NCI-H1436 treated with DMSO at 0.1 percent for 48 hours (cell line): ENCODE measurements around the gene STARD13.

ENCODE experiments used
- DNase-seq: peaks from one replicate; lab custom pipeline; 2025; lab: John Stamatoyannopoulos, UW

Gene STARD13

DNA sequence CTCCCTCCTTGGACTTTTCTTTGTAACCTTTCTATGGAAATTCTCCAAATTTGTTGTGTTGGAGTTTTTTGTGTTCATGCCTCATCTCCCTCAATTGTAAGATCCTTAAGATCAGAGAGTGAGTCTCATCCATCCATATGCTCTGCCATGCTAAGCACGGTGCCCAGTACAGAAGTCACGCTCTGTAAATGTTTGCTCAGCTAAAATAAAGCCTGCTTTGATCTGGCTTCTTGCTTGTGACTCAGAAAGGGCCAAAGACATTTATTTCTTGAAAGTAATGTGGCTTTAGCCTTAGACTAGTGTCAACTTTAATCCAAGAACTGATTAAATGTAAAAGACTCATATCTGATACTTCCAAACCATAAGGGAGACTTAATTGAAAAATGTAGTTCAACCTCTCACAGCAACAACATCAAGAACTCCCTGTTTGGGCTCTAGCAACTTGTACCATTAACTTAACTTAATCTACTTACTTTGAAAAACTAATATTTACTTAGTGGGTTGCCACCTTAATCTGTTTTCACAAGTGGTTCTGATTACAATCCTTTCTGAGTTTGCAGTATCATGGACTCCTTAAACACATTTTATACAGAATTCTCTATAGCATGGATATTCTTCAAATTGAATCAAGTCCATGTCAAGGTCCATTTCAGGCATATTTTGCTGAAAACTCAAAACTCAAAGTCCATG lies 169.1 kb downstream of the STARD13 start:
- DNase-seq, result no peak

DNA sequence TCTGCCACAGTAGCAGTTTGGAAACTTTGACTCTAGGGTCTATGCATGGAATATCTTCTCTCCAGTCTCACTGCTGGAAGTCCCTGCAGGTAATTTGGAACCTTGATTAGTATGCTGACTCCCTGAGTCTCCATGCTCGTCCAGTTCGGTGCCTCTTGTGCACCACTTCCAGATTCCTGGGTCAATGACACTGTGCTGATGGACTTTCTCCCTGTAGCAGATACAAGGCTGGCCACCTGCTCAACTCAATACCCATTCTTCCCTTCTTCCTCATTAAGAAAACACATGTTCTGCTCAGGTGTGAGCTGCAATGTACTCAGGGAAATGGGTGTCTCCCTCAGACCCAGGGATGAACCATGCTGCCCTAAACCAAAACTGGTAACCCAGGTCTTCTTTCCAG lies 170.3 kb downstream of the STARD13 start:
- DNase-seq, result no peak

DNA sequence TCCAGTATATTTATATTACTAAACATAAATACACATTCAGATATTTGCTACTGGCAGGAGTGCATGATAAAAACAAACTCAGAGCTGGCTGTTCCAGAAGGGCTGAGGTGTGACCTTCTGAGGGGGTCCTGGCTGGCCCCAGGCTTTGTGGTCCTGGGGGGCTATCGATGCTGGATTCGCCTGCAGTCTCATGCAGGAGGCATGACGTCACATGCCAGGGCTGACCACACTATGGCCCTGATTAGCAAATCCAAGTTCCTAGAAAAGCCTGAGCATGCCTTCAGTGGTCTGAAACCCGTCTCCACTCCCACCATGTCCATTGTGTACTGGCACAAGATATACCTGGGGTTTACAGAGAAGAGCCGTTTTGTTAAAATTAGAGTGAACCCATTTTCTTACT lies 171.4 kb downstream of the STARD13 start:
- DNase-seq, result no peak

DNA sequence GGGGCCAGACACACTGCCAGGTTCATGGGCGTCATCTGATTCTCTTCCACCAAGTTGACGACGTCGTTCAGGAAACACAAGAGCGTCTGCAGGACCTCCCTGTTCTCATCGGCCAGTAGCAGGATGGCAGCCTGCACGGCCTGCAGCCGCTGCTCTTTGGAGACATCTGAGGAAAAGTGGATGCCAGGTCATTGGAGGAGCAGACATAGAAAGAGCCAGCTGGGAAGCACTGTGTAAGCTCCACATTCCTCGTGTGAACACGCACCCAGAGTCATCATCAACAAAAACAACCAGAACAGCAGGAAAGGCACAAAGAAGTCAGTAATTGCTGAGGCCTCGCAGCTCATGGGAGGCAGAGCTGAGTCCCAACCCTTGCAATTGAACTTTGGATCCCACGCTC lies 172.8 kb downstream of the STARD13 start:
- no peak for DNase-seq

DNA sequence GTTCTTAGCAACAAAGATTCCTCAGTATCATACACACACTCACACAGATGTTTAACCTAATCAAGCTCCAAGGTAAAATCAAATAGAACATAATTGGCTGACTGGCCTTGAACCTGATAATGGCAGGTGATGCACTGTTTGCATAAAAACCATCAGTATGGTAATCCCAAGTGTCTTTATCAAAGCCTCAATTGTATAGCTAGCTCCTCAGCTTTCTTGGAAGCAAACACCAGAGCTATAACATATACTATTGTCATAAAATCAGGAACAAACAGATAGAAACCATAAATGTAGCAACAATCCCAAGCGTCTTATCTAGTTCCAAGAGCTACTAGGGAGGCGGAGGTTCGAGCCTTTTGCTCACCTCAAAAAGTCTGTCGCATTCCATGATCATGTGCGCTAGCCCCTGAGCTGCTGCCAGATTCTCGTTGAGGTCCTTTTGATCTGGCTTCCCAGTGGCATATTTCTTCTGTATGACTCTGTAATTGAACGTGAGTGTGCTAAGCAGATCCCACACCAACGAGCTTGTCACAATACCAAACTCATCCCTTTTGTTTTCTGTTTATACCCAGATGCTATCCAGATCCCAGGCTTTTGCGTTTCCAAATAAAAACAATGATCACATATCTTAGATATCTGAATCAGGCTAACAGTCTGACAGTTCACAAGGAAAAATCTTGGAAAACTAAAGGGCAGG lies 174.0 kb downstream of the STARD13 start:
- peak; percentile 0 for DNase-seq

DNA sequence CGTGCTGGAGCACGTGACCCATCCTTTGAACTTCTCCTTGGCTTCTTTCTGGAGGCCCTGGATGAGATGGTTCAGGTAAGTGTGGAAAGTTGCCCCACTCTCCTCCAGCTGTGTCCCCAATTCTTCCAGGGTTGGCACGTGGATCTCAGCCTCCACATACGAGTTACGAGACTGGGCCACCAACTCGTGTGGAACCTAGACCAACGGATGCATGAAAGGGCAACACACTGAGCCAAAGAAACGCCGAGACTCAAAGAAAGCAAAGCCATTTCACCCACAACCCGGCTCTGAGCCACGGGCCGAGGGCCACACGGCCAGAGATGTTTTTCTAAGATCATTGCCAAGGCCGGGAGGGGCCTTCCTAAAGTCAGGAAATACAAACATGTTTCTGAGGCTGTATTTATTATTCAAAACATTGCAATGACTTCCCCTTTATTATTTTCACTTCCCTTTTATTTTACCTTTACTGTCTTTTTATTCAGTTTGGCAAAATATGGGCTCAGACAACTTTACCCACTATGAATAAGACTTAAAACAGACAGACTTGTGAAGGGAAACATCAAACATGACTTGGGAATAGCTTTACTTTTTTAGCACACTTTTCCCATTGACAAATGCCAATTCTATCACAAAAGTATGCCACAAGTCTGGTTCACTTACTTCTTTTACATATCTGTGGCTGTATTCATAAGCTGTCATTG lies 174.7 kb downstream of the STARD13 start:
- no peak for DNase-seq

DNA sequence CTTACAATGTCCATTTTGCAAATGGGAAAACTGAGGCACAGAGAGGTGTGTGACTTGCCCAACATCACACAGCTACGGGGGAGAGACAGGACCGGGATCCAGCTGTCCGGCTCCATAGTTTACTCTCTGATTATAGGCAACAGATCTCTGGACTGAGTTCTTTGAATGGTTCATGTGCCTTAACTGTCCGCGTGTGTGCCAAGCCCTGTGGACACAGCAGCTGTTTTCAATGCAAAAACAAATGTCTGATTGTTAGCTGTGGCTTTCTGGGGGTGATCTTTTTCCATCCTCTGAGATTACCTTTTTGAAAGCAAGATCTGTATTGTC lies 175.2 kb downstream of the STARD13 start:
- no peak for DNase-seq

DNA sequence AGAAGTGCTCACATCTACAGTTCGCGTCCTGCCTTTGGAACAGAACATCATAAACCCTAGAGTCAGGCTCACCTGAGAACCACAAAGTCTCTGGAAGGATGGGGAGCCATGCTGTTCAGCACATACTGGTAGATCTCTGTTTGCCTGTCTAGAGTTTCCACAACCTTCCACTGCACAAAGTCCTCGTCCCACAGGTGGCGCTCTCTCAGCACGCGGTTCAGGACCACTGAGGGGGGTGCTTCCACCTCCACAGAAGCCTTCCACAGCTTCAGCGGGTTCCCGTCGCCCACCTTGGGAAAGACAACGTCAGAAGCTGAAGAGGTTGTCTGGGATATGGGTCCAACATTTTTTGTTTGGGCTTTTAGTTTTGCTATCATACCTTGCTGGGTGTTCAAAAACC lies 175.8 kb downstream of the STARD13 start:
- DNase-seq, result no peak

DNA sequence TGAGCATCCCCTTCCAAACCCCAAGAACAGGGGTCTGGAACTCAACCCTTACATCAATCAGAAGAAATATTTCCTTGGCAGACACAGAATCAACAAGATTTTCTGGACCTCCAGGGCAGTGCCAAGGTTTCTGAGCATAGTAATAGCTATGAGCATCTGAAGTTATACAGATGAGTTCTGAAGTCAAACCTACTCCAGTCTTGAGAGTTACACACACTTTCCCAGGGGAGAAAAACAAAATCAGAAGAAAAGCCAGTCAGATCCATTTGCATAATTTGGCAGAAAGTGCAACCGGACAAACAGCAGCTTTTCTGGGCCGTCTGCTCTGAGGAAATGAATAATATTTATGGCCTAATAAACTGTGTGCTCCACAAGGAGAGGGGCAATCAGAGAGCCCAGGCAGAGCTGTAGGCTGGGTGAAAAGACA lies 176.3 kb downstream of the STARD13 start:
- no peak for DNase-seq

DNA sequence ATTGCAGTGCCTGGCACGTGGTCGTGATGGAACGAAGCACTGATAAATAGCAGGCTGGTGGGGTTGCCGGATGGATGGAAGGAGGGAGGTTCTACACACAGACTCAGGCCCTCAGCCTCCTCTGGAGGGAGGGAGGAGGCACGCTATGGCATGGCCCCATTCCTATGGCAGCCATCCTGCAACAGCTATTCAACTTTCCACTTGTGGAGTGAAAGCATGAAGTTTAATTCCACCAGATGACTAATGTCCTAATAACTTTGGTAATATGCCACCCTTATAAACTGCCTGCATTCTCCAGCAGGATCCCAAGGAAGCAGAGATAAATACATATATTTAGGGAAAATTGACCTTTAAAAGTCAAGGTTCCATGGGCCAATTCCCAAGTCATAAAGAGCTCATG lies 176.9 kb downstream of the STARD13 start:
- DNase-seq, result no peak

DNA sequence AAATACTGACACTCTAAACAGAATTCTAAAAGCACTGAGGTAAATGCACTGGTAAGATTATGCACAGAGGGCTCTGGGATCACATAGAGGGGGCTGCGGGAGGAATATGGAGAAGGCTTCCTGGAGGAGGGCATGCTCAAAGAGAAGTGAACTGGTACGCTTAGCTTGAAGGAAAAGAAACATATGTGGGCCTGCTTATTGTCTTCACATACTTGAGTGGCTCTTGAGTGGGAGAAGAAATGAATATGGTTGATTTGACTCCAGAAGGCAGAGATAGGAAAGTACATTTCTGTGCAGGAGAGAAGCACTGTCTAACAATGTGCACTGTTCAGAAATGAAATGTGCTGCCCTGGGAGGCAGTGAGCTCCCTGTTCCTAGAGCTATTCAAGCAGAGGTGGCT lies 178.2 kb downstream of the STARD13 start:
- DNase-seq, result no peak

DNA sequence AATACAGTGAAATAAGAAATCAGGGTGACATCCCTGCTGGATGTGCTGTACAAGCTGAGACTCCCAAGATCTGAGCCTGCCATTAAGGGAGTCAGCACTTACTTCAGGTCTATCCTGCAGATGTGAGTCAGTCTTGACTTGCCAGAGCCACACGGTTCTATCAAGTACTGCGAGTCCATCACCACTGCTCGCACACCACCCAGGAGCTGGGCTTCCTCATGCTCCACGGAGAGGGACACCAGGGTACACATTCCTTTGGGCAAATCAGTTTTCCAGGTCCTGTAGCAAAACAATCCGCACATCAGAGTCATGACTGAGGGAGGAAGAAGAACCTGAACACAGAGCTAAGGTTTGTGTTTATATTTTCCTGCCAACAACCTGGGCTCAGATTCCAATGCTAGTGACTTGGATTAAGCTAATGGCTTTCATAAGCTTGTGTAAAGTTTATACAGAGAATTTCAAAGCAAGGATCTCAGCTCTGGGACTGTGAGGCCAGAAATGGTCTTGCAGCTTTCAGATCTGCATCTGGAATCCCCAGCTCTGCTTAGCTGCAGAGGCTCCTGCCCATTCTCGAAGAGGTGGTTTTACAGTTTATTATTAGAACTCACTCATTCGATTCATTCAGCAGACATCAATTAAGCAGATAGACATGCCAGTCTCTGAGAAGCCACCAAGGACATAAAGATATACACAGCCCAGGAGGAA lies 178.7 kb downstream of the STARD13 start:
- no peak for DNase-seq

DNA sequence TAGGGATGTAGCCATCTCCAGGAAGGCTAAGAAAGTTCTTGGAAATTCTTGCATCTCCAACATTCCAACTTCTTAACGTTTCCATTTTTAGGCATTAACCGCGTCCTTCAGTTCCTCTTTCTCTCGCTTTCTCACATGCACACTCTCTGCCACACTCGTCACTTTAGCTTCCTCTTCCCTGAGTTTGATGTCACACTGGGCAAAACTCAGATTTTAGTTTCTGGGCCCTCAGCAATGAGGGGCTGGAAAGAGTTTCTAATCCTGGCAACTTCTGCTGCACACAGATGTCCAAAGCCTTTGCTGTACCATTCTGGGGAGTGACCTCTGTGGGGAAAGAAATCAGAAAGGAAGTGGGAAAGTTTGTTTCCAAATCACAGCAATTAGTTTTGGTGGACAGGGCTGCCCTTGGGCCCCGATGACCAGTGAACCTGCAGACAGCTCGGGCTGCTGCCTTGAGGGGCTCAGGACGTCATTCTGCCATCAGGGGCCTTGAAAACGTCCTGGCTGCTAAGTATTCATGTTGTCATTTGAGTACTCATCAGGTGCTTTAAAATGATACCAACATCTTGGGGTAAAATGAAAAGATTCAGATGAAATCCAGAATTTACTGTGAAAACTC lies 180.1 kb downstream of the STARD13 start:
- no peak for DNase-seq

DNA sequence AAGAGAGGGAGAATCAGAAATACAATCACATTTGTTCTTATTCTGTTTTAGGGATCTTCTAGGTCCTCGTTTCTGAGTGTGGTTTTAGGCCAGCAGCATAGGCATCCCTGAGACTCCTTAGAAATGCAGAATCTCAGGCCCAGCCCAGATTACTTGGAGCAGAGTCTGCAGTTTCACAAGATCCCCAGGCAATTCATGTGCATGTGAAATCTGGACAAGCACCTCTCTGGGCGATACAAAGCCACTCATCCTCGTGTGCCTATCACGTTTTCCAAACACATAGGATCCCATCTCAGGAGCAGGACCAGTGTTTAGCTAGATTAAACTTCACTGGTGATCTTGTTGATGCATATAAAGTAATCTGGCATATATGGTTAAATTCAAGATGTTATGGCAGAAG lies 182.1 kb downstream of the STARD13 start:
- no peak for DNase-seq

DNA sequence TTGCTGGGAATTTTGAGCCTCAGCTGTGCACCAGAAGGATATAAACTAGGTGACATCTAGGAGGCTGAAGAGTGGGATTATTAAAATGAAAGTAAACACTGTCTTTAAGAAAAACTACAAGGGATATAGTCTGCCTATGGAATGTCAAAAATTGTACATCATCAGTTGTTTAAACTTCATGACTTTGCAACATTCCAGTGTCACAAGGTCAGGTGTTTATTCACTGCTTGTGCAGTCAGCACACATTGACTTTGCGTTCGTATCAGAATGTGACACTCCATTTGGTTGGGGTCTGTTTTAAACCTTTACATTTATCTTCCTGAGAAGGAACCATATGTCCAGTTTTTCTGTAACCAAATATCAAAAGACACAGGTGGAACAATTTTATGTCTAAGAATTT lies 183.7 kb downstream of the STARD13 start:
- no peak for DNase-seq

DNA sequence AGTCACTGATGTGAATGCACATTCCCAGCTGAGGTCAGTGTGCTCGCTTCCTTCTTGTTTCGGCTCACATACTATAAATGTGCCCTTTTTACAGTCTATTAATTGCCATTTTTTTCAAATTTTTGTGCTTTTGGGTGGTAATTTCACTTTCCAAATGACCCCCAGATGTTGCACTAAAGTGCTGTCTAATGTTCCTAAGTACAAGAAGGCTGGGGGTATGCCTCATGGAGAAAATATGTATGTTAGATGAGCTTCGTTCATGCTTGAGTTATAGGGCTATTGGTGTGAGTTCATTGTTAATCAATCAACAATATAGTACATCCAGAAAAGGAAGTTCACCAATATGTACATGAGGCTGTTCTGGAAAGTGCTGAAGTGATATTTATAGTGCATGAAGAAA lies 184.7 kb downstream of the STARD13 start:
- DNase-seq, result no peak

DNA sequence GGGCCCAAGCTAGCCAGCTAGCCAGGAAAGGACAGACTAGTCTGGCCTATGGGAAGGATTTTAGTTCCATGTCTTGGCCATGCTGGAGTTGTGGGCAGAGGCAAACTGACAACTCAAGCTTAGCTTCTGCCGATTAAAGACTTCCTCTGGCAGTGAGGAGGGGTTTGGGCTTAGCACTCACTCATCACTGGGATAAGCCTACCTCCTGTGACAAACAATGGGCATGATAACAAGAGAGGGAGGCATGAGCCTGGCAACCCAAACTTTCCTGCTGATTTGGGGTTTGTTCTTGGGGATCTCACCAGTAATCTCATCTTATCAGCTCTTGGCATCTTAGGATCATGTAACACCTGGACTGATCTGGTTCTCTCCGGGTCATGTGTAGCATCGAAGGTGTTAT lies 185.7 kb downstream of the STARD13 start:
- no peak for DNase-seq

DNA sequence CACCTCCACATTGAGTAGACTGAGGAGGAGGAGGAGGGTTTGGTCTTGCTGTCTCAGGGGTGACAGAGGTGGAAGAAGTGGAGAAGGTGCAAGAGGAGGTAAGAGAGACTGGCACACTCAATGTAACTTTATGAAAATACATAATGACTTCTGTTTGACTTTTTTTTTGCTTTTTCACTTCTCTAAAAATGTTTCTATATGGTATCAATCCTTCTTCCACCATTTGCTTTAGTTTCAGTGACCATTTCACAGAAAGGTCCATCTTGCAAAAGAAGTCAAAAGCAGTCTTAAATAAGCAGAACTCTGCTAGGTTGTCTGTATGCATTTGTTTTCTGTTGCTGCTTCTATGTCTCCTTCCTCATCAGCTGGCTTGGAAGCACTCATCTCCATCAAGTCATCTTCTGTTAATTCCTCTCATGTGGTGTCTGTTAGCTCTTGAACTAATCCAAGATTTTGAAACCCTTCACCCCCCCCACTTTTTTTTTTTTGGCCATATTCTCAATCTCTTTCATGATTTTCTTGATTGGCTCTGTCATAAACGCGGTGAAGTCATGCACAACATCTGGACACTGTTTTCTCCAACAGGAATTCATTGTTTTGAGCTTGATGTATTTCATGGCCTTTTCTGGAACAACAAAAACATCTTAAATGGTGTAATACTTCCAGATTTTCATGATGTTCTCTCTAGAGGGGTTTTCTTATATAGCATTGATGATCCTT lies 188.5 kb downstream of the STARD13 start:
- DNase-seq, result no peak

DNA sequence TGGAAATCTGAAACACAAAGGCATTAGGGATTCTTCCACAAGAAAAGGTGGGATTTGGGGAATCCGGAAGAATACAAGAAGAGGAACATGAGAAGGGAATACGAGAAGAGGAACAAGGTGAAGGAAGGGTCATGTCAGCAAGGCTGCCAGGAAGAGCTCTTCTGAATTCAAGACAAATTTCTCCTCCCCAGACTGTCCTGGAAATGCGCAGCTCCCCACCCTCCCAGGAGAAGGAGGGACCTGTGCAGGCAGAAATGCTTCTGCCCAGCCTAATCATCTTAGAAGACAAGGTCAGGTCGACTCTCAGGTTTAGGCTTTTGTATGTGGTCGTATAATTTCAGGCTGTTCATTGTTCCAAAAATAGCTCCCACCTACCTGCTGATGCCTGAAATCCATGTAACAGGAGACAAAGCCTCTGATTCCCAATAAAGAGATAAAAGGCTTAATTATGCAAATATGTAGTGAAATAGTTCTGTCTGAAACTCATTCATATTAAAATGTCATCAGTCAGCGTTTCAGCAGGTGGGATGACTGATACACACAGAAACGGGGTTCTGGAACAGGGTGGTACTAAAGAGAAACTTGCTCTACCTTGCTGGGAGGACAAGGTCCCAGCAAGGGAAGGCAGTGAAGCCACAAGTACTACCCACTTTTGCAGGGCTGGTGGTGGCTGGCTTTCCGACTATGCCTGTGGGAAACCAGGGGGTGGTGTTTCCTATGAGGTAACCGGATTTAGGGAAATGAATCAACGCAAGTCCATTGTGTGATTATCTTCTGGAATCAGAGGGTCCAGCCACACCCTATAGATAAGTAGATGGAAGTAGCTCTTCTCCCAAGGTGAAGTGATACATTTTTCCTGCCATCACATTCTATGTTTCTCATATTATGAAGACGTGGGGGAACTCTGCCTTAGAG lies 193.2 kb downstream of the STARD13 start:
- no peak for DNase-seq

DNA sequence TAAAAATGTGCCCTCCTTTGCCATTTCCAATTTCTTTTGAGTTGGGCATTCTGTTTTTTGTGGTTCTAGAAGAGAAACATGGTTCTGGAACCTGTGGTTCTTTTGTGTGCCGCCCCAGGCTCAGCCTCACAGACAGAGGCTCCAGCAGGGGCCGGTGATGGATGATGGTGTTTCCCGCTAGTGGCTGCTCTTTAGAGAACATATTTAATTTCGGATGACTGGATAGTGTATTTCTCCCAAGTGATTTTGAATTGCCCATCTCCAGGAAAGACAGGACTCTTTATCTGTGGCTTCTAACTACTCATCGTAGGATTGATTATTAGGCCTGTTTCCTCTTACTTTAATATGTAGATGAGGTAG lies 194.2 kb downstream of the STARD13 start:
- DNase-seq, result no peak
